Measurements from ENCODE around the gene TEX22.
"Not testable (repeated sequence)": the region's sequence is repeated elsewhere in the genome, so short reads cannot be mapped to it uniquely, and the experiment has no call there.

Gene TEX22, protein sequence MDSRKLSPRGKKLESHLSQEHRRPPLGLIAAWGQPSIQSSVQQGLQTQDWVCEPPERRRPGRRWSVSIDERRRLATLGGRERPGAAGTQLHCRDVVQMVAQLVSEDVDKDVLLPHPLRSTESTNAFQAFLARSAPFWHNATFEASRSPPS

DNA sequence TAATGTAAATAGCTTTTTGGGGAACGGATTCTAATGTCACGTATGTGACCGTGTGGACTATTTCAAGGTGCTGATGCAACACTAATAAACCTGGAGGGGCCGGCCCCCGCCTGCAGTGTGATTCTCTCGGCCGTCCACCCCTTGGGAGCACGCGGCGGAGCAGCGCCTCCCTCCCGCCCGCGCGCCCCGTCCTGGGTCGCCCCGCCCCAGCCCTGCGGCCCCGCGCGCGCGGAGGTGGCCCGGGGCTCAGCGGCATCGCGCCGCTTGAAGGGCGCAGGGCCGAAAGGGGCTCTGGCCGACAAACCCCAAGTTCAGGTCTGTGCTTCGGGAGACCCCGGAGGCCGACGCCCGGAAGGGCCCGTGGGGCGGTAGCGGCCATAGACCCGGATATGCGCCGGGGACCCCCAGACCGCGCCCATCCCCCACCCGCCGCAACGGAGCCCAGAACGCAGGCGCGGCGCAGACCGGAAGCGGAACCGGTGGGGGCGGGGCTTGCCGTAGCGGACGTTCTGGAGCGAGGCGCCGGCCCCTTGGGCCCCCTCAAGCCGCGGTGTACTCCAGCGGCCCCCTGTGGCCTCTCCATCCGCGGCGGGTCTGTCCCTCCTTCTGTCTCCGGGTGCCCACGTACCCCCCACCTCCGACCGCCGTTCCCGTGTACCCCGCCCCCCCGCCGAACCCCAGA, at the start of gene TEX22:
Gene TEX22 (plus strand): TSS at position 495 of the 682 bp plus-strand sequence. CDS start 803 bp downstream, outside the sequence.
- DNase-seq, result peak; percentile 31

DNA sequence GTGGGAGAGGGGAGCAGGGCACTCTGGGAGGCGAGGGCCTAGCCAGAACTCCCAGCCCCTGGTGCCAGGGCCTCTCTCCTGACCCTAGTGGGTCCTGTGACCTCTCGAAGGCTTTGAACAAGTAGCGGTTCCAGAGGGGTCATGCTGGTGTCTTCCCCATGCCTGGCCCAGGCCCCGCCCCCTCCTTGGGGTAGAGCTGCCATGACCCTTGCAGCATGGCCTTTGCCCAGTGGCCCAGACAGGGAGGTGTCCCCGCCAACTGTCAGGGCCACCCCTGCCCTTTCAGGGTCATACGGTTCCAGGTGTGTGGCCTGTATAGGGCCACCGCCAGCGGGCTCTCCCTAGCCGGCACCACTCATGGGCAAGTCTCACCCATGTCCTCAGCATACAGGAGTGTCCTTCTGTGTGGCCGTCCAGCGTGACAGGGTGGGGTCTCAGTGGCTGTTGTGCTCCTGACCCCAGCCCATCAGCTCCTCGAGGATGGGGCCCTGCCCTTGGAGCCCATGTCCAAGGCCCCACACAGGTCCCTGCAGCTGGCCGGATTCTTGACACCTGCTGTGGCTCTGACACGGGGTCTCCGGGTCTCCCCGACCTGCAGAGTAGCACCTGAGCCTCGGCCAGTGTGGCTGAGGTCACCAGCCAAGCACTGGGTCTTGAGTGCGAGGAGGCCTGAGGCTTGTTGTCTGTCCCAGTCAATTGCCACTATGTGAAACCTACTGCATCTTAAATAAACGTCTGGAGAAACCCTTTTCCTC, 49.2 kb upstream of the TEX22 start:
- DNase-seq, result no peak

DNA sequence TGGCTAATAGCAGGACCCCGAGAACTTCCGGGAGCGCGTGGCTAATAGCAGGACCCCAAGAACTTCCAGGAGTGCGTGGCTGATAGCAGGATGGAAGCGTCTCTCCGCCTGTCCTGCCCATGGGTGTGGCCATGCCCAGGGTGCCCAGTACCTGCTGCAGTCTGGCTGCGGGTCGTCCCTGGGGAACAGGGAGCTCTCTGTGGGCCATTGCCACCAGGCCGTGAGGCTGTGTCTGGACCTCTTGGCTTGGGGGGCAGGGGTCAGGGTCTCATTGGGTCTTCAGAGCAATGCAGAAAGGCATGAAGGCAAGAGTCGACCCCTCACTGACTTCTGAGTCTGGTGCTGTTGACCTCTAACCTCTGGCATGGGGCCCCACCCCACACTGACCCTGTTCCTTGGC, 48.3 kb upstream of the TEX22 start:
- DNase-seq, result no peak

DNA sequence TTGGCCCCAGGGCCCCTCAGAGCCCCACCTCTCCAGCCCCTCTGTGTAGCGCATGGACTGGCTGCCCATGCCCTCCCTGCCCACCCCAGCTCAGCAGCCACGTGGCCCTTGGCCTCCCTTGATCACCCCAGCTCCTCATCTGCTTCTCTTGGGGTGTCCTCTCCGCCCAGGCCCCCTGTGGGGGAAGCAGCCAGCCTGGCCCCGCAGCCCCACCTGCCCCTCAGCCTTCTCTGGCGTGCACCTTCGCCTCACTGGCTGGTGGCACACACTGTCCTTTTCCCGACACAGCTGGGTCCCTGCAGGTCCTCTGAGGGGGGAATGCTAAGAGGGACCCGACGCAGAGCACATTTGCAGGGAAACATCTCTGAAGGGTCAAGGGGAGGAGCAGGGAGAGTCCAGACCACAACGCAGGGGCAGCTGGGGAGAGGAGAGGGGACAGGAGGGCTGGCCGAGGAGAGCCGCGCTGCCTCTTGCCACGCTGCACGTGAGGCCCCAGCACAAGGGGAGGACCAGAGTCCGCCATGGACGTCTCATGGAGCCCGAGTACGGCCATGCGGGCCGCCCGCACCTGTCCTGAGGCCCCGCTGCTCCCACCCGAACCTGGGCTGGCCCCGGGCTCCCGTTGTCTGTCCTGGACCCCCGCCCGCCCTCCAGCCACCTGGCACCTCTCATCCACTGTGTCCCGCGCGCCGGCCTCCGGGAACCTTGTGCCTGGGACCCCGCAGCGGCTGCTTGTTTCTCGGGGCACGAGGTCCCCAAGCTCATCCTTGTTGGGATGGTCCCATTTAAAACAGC, 47.7 kb upstream of the TEX22 start:
- no peak for DNase-seq

DNA sequence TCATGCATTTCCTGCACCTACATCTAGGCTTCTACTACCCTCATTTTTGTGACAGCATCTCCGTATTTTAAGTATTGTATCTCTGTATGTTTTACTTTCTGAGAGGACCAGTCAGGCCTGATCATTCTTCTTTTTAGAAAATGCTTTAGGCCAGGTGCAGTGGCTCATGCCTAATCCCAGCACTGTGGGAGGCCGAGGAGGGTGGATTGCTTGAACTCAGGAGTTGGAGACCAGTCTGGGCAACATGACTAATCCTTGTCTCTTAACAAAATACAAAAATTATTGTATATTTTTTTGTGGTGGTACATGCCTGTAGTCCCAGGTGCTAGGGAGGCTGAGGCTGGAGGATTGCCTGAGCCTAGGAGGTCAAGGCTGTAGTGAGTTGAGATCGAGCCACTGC, 46.9 kb upstream of the TEX22 start:
- DNase-seq, result no peak

DNA sequence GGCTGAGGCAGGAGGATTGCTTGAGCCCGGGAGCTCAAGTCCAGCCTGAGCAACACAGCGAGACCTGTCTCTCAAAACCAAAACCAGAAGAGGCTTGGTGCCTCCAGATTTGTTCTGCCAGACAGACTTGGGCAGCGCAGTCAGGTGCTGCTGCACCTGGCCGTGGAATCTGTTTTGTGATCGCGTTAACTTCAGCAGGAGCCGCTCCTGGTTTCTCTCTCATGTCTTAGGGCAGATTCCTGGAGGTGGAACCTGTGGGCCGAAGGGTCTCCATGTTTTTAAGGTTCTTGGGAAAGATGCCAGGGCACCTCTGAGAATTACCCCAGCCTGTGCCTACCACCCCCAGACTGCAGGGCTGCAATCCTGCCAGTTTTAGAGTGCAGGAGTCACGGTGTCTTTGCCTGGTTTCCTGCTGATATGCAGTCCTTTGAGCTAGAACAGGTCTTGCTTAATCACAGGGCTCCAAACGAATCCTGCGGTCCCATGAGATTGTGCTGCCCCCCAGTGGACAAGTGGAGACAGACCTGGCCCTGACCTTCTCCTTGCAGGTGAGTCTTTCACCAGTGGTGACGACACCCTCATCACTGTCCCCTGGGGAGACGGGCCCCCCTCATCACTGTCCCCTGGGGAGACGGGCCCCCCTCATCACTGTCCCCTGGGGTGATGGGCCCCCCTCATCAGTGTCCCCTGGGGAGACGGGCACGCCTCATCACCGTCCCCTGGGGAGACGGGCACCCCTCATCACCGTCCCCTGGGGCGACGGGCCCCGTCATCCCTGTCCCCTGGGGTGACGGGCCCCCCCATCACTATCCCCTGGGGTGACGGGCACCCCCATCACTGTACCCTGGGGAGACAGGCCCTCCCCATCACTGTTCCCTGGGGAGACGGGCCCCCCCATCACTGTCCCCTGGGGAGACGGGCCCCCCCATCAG, 46.2 kb upstream of the TEX22 start:
- DNase-seq, result peak; percentile 51

DNA sequence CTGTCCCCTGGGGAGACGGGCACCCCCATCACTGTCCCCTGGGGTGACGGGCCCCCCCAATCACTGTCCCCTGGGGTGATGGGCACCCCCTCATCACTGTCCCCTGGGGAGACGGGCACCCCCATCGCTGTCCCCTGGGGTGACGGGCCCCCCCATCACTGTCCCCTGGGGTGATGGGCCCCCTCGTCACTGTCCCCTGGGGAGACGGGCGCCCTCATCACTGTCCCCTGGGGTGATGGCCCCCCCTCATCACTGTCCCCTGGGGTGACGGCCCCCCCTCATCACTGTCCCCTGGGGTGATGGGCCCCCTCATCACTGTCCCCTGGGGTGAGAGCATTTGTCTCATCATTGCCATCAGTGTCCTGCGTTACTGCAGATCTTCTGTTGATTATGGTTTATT, 45.2 kb upstream of the TEX22 start:
- DNase-seq, result no peak

DNA sequence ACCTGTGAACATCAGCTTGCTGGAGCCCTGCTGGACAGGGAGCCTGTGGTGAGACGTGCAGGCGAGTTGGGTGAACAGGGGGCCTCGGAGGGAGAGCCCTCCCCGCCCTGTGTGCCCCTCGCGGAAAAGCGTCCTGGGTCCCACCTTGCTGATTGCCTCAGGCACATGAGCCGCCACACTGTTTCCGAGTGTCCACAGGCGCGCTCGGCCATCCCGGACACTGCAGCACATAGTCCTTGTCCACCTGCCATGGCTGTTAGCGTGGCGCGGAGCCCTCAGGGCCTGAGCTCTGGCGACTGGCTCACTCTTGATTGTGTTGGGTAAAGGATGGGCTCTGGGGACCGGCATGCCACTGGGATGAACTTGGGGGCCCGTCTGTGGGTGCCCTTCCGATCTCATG, 43.8 kb upstream of the TEX22 start:
- no peak for DNase-seq

DNA sequence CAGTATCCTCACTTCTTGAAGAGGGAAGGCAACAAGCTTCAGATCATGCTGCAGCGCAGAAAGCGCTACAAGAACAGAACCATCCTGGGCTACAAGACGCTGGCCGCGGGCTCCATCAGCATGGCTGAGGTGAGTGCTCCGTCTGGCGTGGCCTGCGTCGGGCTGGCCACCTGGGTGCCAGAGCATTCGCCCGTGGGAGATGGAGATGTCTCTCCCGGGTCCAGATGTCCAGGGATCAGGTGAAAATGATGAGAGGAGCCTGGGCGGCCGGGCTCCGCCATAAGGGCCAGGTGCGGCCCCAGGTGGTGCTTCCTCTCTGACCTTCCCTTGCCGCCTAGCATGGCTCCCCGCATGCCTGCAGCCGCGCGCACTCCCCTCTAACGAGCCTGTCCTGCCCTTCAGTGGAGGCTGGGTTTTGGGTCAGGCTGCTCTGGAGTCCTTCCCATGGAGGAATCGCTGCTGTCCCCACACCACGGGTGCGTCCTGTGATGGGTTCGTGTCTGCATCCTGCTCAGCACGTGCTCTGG, 43.2 kb upstream of the TEX22 start:
- no peak for DNase-seq

DNA sequence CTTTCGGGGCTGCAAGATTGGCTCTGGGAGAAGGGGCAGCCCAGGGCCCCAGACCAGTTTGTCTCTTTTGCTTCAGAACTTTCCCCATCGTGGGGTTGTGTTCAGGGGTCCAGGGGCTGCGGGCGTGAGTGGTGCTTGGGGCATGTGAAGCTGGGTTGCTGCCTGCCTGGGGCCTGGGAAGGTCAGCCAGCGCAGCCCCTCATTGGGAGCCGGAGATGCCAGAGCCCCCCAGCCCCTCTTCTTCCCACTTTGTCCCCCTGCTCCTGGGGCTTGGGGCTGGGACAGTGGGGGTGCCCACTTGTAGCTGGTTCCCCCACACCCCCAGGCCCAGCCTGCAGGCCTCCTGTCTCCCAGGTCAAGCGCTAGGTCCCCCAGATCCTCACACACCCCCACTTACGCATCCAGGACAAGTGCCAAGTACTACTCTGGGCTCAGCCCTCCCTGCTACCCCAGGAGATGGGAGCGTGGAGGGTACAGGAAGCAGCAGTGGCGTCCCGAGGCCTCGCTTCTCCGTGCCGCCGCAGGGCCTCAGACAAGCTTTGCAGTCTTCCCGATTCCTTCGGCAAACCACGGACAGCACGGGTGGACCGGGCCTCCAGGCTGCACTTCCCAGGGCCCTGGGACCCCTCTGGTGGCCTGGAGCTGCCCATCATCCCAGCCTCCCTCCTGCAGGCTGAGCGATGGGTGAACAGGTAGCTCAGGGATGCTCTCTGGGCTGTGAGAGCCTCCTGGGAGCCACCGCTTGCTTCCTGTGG, 42.3 kb upstream of the TEX22 start:
- DNase-seq, result no peak

DNA sequence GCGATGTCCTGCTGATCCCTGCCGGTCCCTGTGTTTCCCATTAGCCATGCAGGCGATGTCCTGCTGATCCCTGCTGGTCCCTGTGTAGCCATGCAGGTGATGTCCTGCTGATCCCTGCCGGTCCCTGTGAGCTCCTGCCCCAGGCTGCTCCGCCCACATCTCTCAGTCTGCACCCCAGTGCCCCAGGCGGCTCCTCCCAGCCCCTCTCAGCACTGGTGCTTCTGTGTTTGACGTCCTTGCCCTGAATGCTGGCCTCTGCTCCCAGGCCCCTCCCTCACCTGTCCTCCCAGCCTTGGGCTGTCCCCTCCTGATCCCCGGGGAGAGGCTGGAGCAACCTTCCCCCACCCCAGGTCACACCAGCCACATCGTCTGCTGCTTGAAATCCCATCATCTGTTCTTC, 41.4 kb upstream of the TEX22 start:
- no peak for DNase-seq

DNA sequence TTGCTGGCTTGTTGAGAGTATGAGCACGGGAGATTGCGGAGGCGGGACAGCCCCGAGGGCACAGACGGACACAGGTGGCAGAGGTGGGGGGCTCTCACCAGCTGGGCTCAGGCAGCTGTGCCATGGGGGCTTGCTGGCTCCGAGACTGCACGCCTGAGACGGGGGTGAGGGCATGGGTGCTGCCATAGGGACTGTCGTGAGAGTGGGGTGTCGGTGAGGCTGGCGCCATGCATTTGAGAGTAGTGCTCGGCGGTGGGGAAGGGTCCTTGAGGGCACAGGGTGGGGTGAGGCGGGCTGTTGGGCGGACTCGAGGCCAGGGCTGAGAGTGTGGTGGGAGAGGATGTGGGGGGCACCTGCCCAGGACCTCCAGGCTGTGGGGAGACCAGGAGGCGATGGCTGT, 40.7 kb upstream of the TEX22 start:
- no peak for DNase-seq

DNA sequence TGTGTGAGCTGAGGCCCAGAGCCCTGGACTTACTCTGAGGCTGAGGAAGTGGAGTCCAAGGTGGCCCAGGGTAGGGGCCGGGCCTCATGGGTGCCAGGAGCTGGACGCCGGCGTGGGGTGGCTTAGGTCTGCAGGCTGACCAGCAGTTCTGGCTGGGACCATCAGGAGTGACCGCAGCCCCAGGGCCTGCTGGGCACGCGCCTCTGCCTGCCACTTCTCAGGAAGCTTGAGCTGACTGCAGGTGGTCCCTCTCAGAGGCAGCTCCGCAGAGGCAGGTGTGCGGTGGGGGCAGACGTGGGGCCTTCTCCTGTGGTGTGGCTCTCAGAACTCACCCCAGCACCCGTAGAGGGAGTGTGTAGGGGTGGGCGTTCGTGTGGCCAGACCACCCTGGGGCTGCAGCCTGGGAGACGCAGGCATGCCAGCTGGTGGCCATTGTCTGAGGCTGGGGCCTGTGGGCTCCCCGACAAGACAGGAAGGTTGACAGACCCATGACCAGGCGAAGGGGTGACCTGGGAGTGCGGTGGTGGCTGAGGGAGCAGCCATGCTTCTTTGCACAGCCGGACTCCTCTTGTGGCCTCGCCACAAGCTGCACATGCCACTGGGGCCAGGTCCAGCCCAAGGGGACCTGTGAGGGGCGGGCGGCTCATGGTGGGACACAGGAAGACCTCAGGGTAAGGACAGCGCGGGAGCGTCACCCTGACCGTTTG, 40.0 kb upstream of the TEX22 start:
- DNase-seq, result no peak

DNA sequence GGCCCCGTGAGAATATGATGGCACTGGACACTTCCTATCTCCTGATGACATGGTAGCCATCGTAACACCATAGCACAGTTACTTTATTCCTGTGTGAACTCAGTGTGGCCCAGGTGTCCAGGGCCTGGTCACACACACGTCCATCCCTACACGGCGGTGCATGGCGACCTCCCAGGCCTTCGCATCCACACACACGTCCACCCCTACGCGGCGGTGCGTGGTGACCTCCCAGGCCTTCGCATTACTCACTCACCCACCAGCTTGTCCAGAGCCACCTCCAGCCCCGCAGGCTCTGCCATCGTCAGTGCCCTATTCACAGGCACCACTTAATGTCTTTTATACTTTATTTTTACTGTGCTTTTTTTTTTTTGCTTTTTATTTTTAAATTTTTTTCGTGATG, 39.4 kb upstream of the TEX22 start:
- DNase-seq, result no peak

DNA sequence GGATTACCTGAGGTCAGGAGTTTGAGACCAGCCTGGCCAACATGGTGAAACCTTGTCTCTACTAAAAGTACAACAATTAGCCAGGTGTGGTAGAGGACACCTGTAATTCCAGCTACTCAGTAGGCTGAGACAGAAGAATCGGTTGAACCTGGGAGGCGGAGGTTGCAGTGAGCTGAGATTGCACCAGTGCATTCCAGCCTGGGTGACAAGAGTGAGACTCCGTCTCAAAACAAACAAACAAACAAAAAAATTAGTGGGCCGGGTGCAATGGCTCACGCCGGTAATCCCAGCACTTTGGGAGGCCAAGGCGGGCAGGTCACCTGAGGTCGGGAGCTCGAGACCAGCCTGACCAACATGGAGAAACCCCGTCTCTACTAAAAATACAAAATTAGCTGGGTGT, 36.9 kb upstream of the TEX22 start:
- not testable (repeated sequence) for DNase-seq

DNA sequence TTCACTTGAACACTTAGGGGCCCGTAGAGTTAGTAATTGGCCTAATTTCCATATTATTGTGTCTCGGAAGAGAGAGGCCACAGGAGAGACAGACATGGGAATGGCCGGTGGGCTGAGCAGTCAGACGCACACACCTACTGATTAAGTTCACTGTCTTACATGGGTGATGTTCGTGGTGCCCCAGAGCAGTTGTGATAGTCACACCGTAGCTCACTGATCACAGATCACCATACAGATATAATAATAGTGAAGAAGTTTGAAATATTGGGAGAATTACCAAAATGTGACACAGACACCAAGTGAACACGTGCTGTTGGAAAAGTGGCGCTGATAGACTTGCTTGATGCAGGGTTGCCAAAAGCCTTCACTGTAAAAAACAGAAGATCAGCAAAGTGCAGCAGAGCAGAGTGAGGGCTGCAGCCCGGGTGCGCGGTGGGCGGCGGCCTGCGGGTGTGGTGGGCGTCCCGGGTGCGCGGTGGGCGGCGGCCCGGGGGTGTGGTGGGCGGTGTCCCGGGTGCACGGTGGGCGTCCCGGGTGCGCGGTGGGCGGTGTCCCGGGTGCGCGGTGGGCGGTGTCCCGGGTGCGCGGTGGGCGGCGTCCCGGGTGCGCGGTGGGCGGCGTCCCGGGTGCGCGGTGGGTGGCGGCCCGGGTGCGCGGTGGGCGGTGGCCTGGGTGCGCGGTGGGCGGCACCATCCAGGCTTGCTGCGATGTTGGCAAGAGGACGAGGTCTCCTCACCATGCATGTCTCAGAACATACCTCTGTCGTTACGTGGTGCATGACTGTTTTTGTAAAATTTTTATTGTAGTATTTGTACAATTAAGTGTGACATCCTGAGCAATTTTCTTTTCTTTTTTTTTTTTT, 34.3 kb upstream of the TEX22 start:
- DNase-seq, result no peak

DNA sequence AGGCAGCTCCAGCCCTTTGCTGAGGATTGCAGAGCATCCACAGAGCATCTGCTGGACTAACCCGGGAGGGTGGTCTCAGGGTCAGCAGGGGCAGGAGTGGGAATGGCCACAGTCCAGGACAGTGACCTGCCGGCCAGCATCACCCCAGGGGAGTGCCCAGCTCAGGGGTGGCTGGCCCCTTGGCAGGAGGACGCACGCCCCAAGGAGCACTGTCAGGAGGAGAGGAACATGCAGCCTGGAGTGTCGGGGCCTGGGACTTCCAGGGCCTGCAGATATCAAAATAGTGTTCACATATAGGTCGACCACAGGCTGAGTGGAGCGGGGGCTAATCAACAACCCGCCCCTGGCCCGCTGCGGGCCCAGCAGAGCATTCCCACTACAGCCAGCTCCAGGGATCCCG, 33.2 kb upstream of the TEX22 start:
- no peak for DNase-seq

DNA sequence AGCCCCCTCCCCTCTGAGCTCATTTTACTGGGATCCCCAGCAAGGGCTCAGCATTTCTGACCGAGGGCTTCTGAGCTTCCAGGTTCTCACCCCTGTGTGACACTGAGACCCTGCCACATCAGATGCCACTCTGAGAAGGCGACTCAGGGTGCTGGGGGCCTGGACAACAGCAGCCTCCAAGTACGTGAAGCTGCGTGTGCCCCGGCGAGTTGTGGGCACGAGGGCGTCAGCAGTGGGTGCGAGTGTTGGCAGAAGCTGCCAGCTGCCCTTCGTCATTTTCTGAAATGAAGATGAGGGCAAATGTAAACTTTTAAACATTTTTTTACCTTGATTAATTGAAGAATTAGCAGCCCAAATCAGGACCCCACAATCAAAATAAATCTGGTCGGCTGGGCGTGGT, 32.7 kb upstream of the TEX22 start:
- no peak for DNase-seq

DNA sequence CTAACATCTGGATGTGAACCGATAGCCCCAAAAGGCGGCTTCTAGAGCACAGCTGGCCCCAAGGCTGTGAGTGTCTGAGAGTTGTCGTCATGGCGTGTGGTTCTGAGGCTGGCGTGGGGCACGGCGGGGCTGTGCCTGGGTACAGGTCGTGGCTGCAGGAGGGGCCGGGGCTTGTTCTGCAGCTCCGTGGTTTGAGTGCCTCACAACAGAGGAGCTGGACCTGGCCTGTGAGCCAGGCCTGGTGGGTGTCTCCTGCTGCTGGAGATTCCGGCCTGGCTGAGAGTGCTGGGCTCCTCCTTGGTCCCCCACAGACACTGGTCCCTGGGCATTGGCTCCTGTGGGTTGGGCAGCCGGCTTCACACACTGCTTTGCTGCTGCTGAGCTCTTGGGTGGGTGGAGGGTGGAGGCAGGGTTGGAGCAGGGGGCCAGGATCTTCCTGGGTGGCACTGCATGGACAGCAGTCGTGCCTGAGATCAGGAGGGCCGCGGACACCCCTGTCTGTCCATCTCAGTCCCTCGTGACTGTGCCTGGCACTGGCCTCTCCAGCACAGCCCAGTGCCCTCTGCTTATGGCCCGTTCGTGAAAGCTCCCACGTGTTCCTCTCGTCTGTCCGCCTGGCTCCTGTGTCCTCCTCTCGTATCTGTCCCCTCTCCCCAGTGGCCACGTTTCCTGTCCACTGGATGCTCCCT, 31.8 kb upstream of the TEX22 start:
- DNase-seq, result no peak

Measured in NCI-H2029 (cell line).